ENCODE results near the gene PLSCR4. TPM values are rescaled to one million over a fixed set of nuclear protein-coding genes. Genes with fewer than 3 reads are reported as not detected.
"Not testable (repeated sequence)": the region's sequence is repeated elsewhere in the genome, so short reads cannot be mapped to it uniquely, and the experiment has no call there.

Gene PLSCR4
- total and polyA plus RNA-seq, 5 experiments from 2014 or later: not detected

- POLR2A ChIA-PET: no interaction called here
- no peak for DNase-seq
- Mint-ChIP-seq H3K27me3 (peaks cover 0 to 8% (median 0%) of the 10 kb centered on the region in 5 donors), H3K9me3 (no peaks in the 10 kb centered on the region), H3K27ac (no peak overlapping the region), H3K4me1 (no peaks in the 10 kb centered on the region), H3K4me3 (no peak overlapping the region), H3K36me3 (no peaks in the 10 kb centered on the region)
- no peak for ATAC-seq
Observed at GRCh38 chr3:146268535-146269219, 17.8 kb upstream of the PLSCR4 start.

GRCh38 chr3:146265720-146266119 is 14.8 kb upstream of the PLSCR4 start:
- Mint-ChIP-seq H3K36me3 (no peaks in the 10 kb centered on the region), H3K27ac (no peak overlapping the region), H3K9me3 (no peaks in the 10 kb centered on the region), H3K4me3 (no peak overlapping the region), H3K27me3 (peaks cover 0 to 8% (median 4%) of the 10 kb centered on the region in 5 donors), H3K4me1 (no peaks in the 10 kb centered on the region)
- ATAC-seq (no peak), DNase-seq (no peak)
- POLR2A ChIA-PET: no interaction called here

GRCh38 chr3:146262371-146263110 is 11.6 kb upstream of the PLSCR4 start:
- Mint-ChIP-seq H3K27me3 (peaks cover 0 to 21% (median 5%) of the 10 kb centered on the region in 5 donors), H3K9me3 (no peaks in the 10 kb centered on the region), H3K36me3 (no peaks in the 10 kb centered on the region), H3K27ac (no peak overlapping the region), H3K4me1 (no peaks in the 10 kb centered on the region), H3K4me3 (no peak overlapping the region)
- POLR2A ChIA-PET: no interaction called here
- ATAC-seq (no peak), DNase-seq (no peak)

- H3K9me3 Mint-ChIP-seq: no peaks in the 10 kb centered on the region
- H3K27me3 Mint-ChIP-seq: peaks cover 1 to 36% (median 6%) of the 10 kb centered on the region in 5 donors
- H3K27ac Mint-ChIP-seq: no peak overlapping the region
- POLR2A ChIA-PET: no interaction called here
- DNase-seq: no peak
- H3K36me3 Mint-ChIP-seq: no peaks in the 10 kb centered on the region
- no peaks in the 10 kb centered on the region for H3K4me1 Mint-ChIP-seq
- H3K4me3 Mint-ChIP-seq: no peak overlapping the region
- ATAC-seq: no peak
Observed at GRCh38 chr3:146259880-146260589, 9.1 kb upstream of the PLSCR4 start.

- no peak for ATAC-seq
- POLR2A ChIA-PET: no interaction called here
- H3K27me3 Mint-ChIP-seq: peaks cover 19 to 65% (median 23%) of the 10 kb centered on the region in 5 donors
- DNase-seq: no peak
- peaks cover 0 to under 1% (median 0%) of the 10 kb centered on the region in 4 donors for H3K4me1 Mint-ChIP-seq
- peaks cover 0 to 22% (median 2%) of the 10 kb centered on the region in 9 donors for H3K9me3 Mint-ChIP-seq
- H3K4me3 Mint-ChIP-seq: no peak overlapping the region
- peaks cover 0 to 14% (median 3%) of the 10 kb centered on the region in 3 donors for H3K36me3 Mint-ChIP-seq
- H3K27ac Mint-ChIP-seq: no peak overlapping the region
Observed at GRCh38 chr3:146256851-146257486, 6.1 kb upstream of the PLSCR4 start.

GRCh38 chr3:146252445-146252844 is 1.5 kb upstream of the PLSCR4 start:
- ATAC-seq, DNase-seq, H3K27ac Mint-ChIP-seq, POLR2A ChIA-PET: not testable (repeated sequence)
- peaks cover 0 to 10% (median 7%) of the 10 kb centered on the region in 4 donors for H3K4me1 Mint-ChIP-seq
- peak overlapping the region in 3 of 10 donors; percentile 30 to 59 (median 39) for H3K4me3 Mint-ChIP-seq
- peaks cover 27 to 80% (median 33%) of the 10 kb centered on the region in 5 donors for H3K27me3 Mint-ChIP-seq
- peaks cover 0 to 22% (median 2%) of the 10 kb centered on the region in 9 donors for H3K9me3 Mint-ChIP-seq
- peaks cover 0 to 14% (median 3%) of the 10 kb centered on the region in 3 donors for H3K36me3 Mint-ChIP-seq

- ATAC-seq: no peak
- Mint-ChIP-seq H3K4me1 (peaks cover 0 to 10% (median 7%) of the 10 kb centered on the region in 4 donors), H3K27me3 (peaks cover 23 to 65% (median 32%) of the 10 kb centered on the region in 5 donors), H3K4me3 (peak overlapping the region in 9 of 10 donors; percentile 59 to 82 (median 72)), H3K27ac (no peak overlapping the region), H3K36me3 (peaks cover 0 to 14% (median 3%) of the 10 kb centered on the region in 3 donors), H3K9me3 (peaks cover 0 to 21% (median 2%) of the 10 kb centered on the region in 9 donors)
- POLR2A ChIA-PET: no interaction called here
- no peak for DNase-seq
Observed at GRCh38 chr3:146249921-146250320, 984 bp downstream of the PLSCR4 start.

- peaks cover 0 to 10% (median 7%) of the 10 kb centered on the region in 4 donors for H3K4me1 Mint-ChIP-seq
- peaks cover 0 to 5% (median 0%) of the 10 kb centered on the region in 9 donors for H3K9me3 Mint-ChIP-seq
- POLR2A ChIA-PET: no interaction called here
- H3K36me3 Mint-ChIP-seq: peaks cover 0 to 4% (median under 1%) of the 10 kb centered on the region in 3 donors
- H3K27me3 Mint-ChIP-seq: peaks cover 12 to 46% (median 22%) of the 10 kb centered on the region in 5 donors
- ATAC-seq (no peak), DNase-seq (no peak)
- H3K27ac Mint-ChIP-seq: no peak overlapping the region
- H3K4me3 Mint-ChIP-seq: no peak overlapping the region
Observed at GRCh38 chr3:146247911-146248310, 3.0 kb downstream of the PLSCR4 start.

GRCh38 chr3:146246526-146246925 is 4.4 kb downstream of the PLSCR4 start:
- ATAC-seq (no peak), DNase-seq (no peak)
- Mint-ChIP-seq H3K4me1 (peaks cover 0 to 10% (median 5%) of the 10 kb centered on the region in 4 donors), H3K4me3 (no peak overlapping the region), H3K36me3 (no peaks in the 10 kb centered on the region), H3K27me3 (peaks cover 4 to 33% (median 9%) of the 10 kb centered on the region in 5 donors), H3K9me3 (no peaks in the 10 kb centered on the region), H3K27ac (no peak overlapping the region)
- POLR2A ChIA-PET: no interaction called here

- no peak overlapping the region for H3K27ac Mint-ChIP-seq
- H3K4me3 Mint-ChIP-seq: no peak overlapping the region
- no peaks in the 10 kb centered on the region for H3K36me3 Mint-ChIP-seq
- ATAC-seq: no peak
- H3K4me1 Mint-ChIP-seq: no peaks in the 10 kb centered on the region
- DNase-seq: no peak
- POLR2A ChIA-PET: no interaction called here
- H3K27me3 Mint-ChIP-seq: peaks cover 0 to 3% (median 0%) of the 10 kb centered on the region in 5 donors
- H3K9me3 Mint-ChIP-seq: peaks cover 0 to 4% (median 0%) of the 10 kb centered on the region in 9 donors
Observed at GRCh38 chr3:146243559-146243958, 7.3 kb downstream of the PLSCR4 start.

- Mint-ChIP-seq H3K9me3 (peaks cover 4 to 15% (median 9%) of the 10 kb centered on the region in 9 donors), H3K27me3 (peaks cover under 1 to 6% (median 2%) of the 10 kb centered on the region in 5 donors)
- no peak for ATAC-seq
Observed at GRCh38 chr3:146241523-146242240, 9.2 kb downstream of the PLSCR4 start.

GRCh38 chr3:146233487-146233886 is 17.4 kb downstream of the PLSCR4 start:
- H3K9me3 Mint-ChIP-seq: peaks cover 5 to 44% (median 31%) of the 10 kb centered on the region in 9 donors
- no peak for DNase-seq
- H3K27me3 Mint-ChIP-seq: peaks cover 3 to 14% (median 4%) of the 10 kb centered on the region in 5 donors
- no peak overlapping the region for H3K4me3 Mint-ChIP-seq
- no peaks in the 10 kb centered on the region for H3K4me1 Mint-ChIP-seq
- peaks cover 3 to 26% (median 10%) of the 10 kb centered on the region in 3 donors for H3K36me3 Mint-ChIP-seq
- no peak overlapping the region for H3K27ac Mint-ChIP-seq
- ATAC-seq: no peak
- POLR2A ChIA-PET: no interaction called here

More at GRCh38 chr3:146241523-146242240, 9.2 kb downstream of the PLSCR4 start:
- peaks cover 0 to 6% (median 4%) of the 10 kb centered on the region in 3 donors for H3K36me3 Mint-ChIP-seq
- no peaks in the 10 kb centered on the region for H3K4me1 Mint-ChIP-seq
- POLR2A ChIA-PET: no interaction called here
- no peak overlapping the region for H3K4me3 Mint-ChIP-seq
- no peak for DNase-seq
- H3K27ac Mint-ChIP-seq: no peak overlapping the region

Measured in naive thymus-derived CD8-positive, alpha-beta T cell (primary cell).